Effector memory CD4-positive, alpha-beta T cell (primary cell): ENCODE measurements around the gene NOMO2.
"Not testable (repeated sequence)": the region's sequence is repeated elsewhere in the genome, so short reads cannot be mapped to it uniquely, and the experiment has no call there.

Experiments
- DNase-seq, 3 donors: peaks; one replicate each; pipeline ENCODE4 v3.0.0-alpha.2; 2020
- H3K27ac ChIP-seq: 2 replicates; pipeline ENCODE4 v1.7.0; 2013; ENCODE audit warnings: mild to moderate bottlenecking, low read length, moderate library complexity; ENCODE audit not compliant: insufficient read depth, poor library complexity, severe bottlenecking
- H3K27me3 ChIP-seq: replicated peaks from 2 replicates; pipeline ENCODE4 v1.7.0; 2013; ENCODE audit warnings: mild to moderate bottlenecking, low read length; ENCODE audit not compliant: insufficient read depth, control insufficient read depth, poor library complexity, severe bottlenecking
- H3K36me3 ChIP-seq: 2 replicates; pipeline ENCODE4 v1.7.0; 2013; ENCODE audit warnings: mild to moderate bottlenecking, low read length, moderate library complexity; ENCODE audit not compliant: control insufficient read depth, insufficient read depth
- H3K4me1 ChIP-seq: 2 replicates; pipeline ENCODE4 v1.7.0; 2013; ENCODE audit warnings: low read length, mild to moderate bottlenecking; ENCODE audit not compliant: control insufficient read depth, insufficient read depth, poor library complexity, severe bottlenecking
- H3K4me3 ChIP-seq: 2 replicates; pipeline ENCODE4 v1.7.0; 2013; ENCODE audit warnings: low read length, low read depth, mild to moderate bottlenecking; ENCODE audit not compliant: insufficient read depth, poor library complexity, severe bottlenecking
- H3K9me3 ChIP-seq: 2 replicates; pipeline ENCODE4 v1.7.0; 2013; ENCODE audit warnings: mild to moderate bottlenecking, low read length, moderate library complexity; ENCODE audit not compliant: control insufficient read depth

NOMO2 gene

GRCh38 chr16:18592982-18593381 lies 31.1 kb upstream of the NOMO2 start:
- not testable (repeated sequence) for H3K4me3 ChIP-seq, H3K9me3 ChIP-seq, H3K36me3 ChIP-seq, DNase-seq, H3K27me3 ChIP-seq, H3K4me1 ChIP-seq, H3K27ac ChIP-seq

GRCh38 chr16:18591908-18592307 lies 30.0 kb upstream of the NOMO2 start:
- not testable (repeated sequence) for H3K9me3 ChIP-seq, H3K4me1 ChIP-seq, H3K27me3 ChIP-seq, H3K36me3 ChIP-seq, H3K27ac ChIP-seq, H3K4me3 ChIP-seq
- DNase-seq, result peak in 1 of 3 donors; percentile 1

- DNase-seq, H3K36me3 ChIP-seq, H3K4me3 ChIP-seq: not testable (repeated sequence)
Observed at GRCh38 chr16:18591441-18591840, 29.5 kb upstream of the NOMO2 start.

GRCh38 chr16:18589806-18590205 lies 27.9 kb upstream of the NOMO2 start:
- H3K27ac ChIP-seq, DNase-seq, H3K36me3 ChIP-seq, H3K4me3 ChIP-seq, H3K27me3 ChIP-seq, H3K9me3 ChIP-seq, H3K4me1 ChIP-seq: not testable (repeated sequence)

More at GRCh38 chr16:18591441-18591840, 29.5 kb upstream of the NOMO2 start:
- H3K27me3 ChIP-seq, H3K9me3 ChIP-seq, H3K4me1 ChIP-seq, H3K27ac ChIP-seq: not testable (repeated sequence)

GRCh38 chr16:18586560-18587540 lies 25.0 kb upstream of the NOMO2 start:
- H3K27me3 ChIP-seq, H3K27ac ChIP-seq, H3K9me3 ChIP-seq, DNase-seq, H3K4me3 ChIP-seq, H3K4me1 ChIP-seq, H3K36me3 ChIP-seq: not testable (repeated sequence)

- H3K4me1 ChIP-seq, H3K27ac ChIP-seq, DNase-seq, H3K4me3 ChIP-seq, H3K27me3 ChIP-seq, H3K36me3 ChIP-seq, H3K9me3 ChIP-seq: not testable (repeated sequence)
Observed at GRCh38 chr16:18585789-18586188, 23.9 kb upstream of the NOMO2 start.

- Histone ChIP-seq H3K9me3 (no peaks in the 10 kb centered on the region), H3K27ac (no peak overlapping the region), H3K36me3 (no peaks in the 10 kb centered on the region), H3K4me1 (no peaks in the 10 kb centered on the region), H3K4me3 (no peak overlapping the region), H3K27me3 (no peaks in the 10 kb centered on the region)
- no peak for DNase-seq
Observed at GRCh38 chr16:18582902-18583301, 21.0 kb upstream of the NOMO2 start.

- not testable (repeated sequence) for H3K9me3 ChIP-seq, H3K27me3 ChIP-seq, H3K27ac ChIP-seq, DNase-seq, H3K4me1 ChIP-seq, H3K4me3 ChIP-seq, H3K36me3 ChIP-seq
Observed at GRCh38 chr16:18580396-18580795, 18.5 kb upstream of the NOMO2 start.

- not testable (repeated sequence) for H3K4me3 ChIP-seq, H3K27ac ChIP-seq, H3K27me3 ChIP-seq, H3K9me3 ChIP-seq, H3K4me1 ChIP-seq, H3K36me3 ChIP-seq, DNase-seq
Observed at GRCh38 chr16:18579261-18579660, 17.4 kb upstream of the NOMO2 start.

- H3K27me3 ChIP-seq, H3K27ac ChIP-seq, H3K9me3 ChIP-seq, H3K36me3 ChIP-seq, H3K4me1 ChIP-seq, H3K4me3 ChIP-seq, DNase-seq: not testable (repeated sequence)
Observed at GRCh38 chr16:18577942-18578341, 16.0 kb upstream of the NOMO2 start.
